HepG2 (cell line): ENCODE data around the gene CD7. TPM values are rescaled to one million over a fixed set of nuclear protein-coding genes. Genes with fewer than 3 reads are reported as not detected.

Source experiments
- ARNT ChIP-seq: fragments of 450-650 bp; IDR thresholded peaks from 2 replicates; pipeline ENCODE4 v1.6.1; 2017
- KDM4B ChIP-seq: sonication (generic); formaldehyde crosslinking; IDR thresholded peaks from 2 replicates; pipeline ENCODE4 v1.4.0; 2020; ENCODE audit warnings: missing genetic modification reagents
- KMT2B ChIP-seq: IDR thresholded peaks from 2 replicates; pipeline ENCODE4 v1.6.1; 2016; ENCODE audit warnings: missing genetic modification reagents, missing compliant biosample characterization
- MIER2 ChIP-seq: IDR thresholded peaks from 2 replicates; pipeline ENCODE4 v1.6.1; 2016; ENCODE audit warnings: missing biosample characterization, missing genetic modification reagents
- NR2F6 ChIP-seq, 2 experiments: IDR thresholded peaks; 2 replicates each; pipeline ENCODE4 v1.6.1; 2016; ENCODE audit warnings: antibody characterized with exemption in 1 of 2, mild to moderate bottlenecking in 1 of 2
- PHF8 ChIP-seq: sonication (generic); formaldehyde crosslinking; IDR thresholded peaks from 2 replicates; pipeline ENCODE4 v1.5.0; 2020; ENCODE audit warnings: missing genetic modification reagents
- POLR2AphosphoS5 ChIP-seq: IDR thresholded peaks from 2 replicates; pipeline ENCODE4 v1.6.1; 2012; ENCODE audit warnings: low read depth, low read length
- SAFB2 ChIP-seq: sonication (generic); formaldehyde crosslinking; IDR thresholded peaks from 2 replicates; pipeline ENCODE4 v1.5.1; 2020; ENCODE audit warnings: missing genetic modification reagents, low read depth, mild to moderate bottlenecking, borderline replicate concordance
- SALL1 ChIP-seq: sonication (generic); formaldehyde crosslinking; IDR thresholded peaks from 2 replicates; pipeline ENCODE4 v1.8.0; 2022; ENCODE audit warnings: mild to moderate bottlenecking, missing genetic modification reagents
- SRSF4 ChIP-seq: fragments of 200-400 bp; formaldehyde crosslinking; IDR thresholded peaks from one replicate; pipeline ENCODE4 v1.6.1; 2018; ENCODE audit warnings: mild to moderate bottlenecking, low read depth, low read length, moderate library complexity; ENCODE audit not compliant: poor library complexity, severe bottlenecking
- TBX2 ChIP-seq: sonication (generic); formaldehyde crosslinking; IDR thresholded peaks from 2 replicates; pipeline ENCODE4 v1.5.0; 2020; ENCODE audit warnings: missing genetic modification reagents, mild to moderate bottlenecking, borderline replicate concordance
- XRCC5 ChIP-seq: fragments of 200-400 bp; formaldehyde crosslinking; optimal IDR thresholded peaks from 2 replicates; pipeline ENCODE3; 2017; ENCODE audit warnings: mild to moderate bottlenecking, low read length
- ZNF331 ChIP-seq: sonication (generic); formaldehyde crosslinking; IDR thresholded peaks from 2 replicates; pipeline ENCODE4 v1.4.0; 2020; ENCODE audit warnings: missing genetic modification reagents
- polyA plus RNA-seq, 8 experiments: library from polyadenylated mRNA; depleted of rRNA in 3 of 8; stranded (reverse) in 7 of 8; unstranded in 1 of 8; fragments of >200 nt; fragmentation: Illumina TruSeq in 4 of 8; extraction: Trizol in 4 of 8; gene quantifications; 2 replicates each; pipeline versions ENCODE4 v1.2.1 to v1.2.3, GENCODE V29; 2011 to 2016; ENCODE audit warnings: low read depth in 4 of 8, missing spikeins in 1 of 8, mixed read lengths in 1 of 8; ENCODE audit not compliant: insufficient read depth in 1 of 8
- total RNA-seq, 5 experiments: library from RNA; depleted of rRNA; stranded (reverse); fragments of >200 nt; fragmentation: Illumina TruSeq; extraction: Trizol; gene quantifications; 2 replicates each; pipeline ENCODE4 v1.2.3, GENCODE V29; 2016; ENCODE audit warnings: low read depth in 1 of 5
- TF ChIP-seq, protein P1 (sequence below): sonication (generic); formaldehyde crosslinking; IDR thresholded peaks from 2 replicates; pipeline ENCODE4 v1.5.1; 2020; ENCODE audit warnings: mild to moderate bottlenecking, missing genetic modification reagents
- TF ChIP-seq, protein P2 (sequence below): sonication (generic); formaldehyde crosslinking; IDR thresholded peaks from 2 replicates; pipeline ENCODE4 v1.9.0; 2021; ENCODE audit warnings: missing genetic modification reagents, borderline replicate concordance
- TF ChIP-seq, protein P3 (sequence below): sonication (generic); formaldehyde crosslinking; IDR thresholded peaks from 2 replicates; pipeline ENCODE4 v1.5.1; 2020; ENCODE audit warnings: missing genetic modification reagents, mild to moderate bottlenecking, borderline replicate concordance
- TF ChIP-seq, protein P4 (sequence below): sonication (generic); formaldehyde crosslinking; IDR thresholded peaks from 2 replicates; pipeline ENCODE4 v1.5.0; 2020; ENCODE audit warnings: mild to moderate bottlenecking, missing genetic modification reagents, borderline replicate concordance

Gene CD7
- total and polyA plus RNA-seq, 2 of the 13 experiments (the other 11 are each of a cell fraction or from before 2014, with no cell fraction given) = 67.6 to 76.4 TPM

DNA sequence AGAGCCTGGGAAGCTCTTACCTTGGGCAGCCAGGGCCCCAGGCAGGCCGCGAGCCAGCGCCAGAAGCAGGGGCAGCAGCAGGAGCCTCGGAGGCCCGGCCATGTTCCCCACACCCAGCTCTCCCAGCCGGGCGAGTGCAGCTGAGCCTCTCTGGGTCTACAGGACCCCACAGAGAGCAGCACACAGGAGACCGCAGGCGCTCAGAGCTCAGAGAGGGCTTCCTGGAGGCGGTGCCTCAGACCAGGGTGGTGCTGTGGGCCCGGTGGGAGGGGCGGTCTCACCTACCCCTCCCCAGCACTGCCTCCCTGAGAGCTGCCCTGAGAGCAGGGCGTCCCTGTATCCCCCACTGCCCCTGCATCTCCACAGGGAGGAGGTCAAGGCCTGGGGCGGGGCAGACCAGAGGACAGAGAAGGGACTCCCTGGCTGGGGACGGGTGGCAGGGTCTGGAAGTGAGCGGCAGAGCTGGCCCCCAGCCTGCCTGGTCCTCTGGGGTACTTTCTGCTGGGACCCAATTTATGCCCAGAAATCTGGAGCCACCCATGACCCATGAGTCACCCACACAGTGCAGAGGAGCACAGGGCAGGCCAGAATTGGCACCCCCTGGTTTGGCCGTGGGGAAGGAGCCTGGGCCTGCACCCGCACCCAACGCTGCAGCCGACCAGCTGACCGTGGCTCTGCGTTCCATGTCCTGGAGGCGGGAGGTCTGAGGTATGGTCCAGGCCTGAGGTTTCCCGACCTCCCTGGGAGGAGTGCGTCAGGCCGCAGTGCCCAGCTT is at the start of gene CD7 (continued):
- TF ChIP-seq SAFB2 (peak; percentile 41; the same call in 1 of the 2 replicates), ZNF331 (CRISPR knock-in tag) (peak; percentile 51; the same call in 1 of the 2 replicates), SRSF4 (no peak), NR2F6 (IDR thresholded peaks at IDR 0.05) (peak; percentile 86), NR2F6 (CRISPR knock-in tag; IDR thresholded peaks at IDR 0.05) (peak; percentile 96), PHF8 (CRISPR knock-in tag) (peak; percentile 47; the same call in 1 of the 2 replicates), KDM4B (no peak), XRCC5 (peak; percentile 82), ARNT (no peak), MIER2 (CRISPR knock-in tag) (no peak), POLR2AphosphoS5 (peak; percentile 69), SALL1 (CRISPR knock-in tag) (peak; percentile 58), KMT2B (no peak), TBX2 (CRISPR knock-in tag) (peak; percentile 78; the same call in 1 of the 2 replicates)
- TF ChIP-seq, protein P1, sequence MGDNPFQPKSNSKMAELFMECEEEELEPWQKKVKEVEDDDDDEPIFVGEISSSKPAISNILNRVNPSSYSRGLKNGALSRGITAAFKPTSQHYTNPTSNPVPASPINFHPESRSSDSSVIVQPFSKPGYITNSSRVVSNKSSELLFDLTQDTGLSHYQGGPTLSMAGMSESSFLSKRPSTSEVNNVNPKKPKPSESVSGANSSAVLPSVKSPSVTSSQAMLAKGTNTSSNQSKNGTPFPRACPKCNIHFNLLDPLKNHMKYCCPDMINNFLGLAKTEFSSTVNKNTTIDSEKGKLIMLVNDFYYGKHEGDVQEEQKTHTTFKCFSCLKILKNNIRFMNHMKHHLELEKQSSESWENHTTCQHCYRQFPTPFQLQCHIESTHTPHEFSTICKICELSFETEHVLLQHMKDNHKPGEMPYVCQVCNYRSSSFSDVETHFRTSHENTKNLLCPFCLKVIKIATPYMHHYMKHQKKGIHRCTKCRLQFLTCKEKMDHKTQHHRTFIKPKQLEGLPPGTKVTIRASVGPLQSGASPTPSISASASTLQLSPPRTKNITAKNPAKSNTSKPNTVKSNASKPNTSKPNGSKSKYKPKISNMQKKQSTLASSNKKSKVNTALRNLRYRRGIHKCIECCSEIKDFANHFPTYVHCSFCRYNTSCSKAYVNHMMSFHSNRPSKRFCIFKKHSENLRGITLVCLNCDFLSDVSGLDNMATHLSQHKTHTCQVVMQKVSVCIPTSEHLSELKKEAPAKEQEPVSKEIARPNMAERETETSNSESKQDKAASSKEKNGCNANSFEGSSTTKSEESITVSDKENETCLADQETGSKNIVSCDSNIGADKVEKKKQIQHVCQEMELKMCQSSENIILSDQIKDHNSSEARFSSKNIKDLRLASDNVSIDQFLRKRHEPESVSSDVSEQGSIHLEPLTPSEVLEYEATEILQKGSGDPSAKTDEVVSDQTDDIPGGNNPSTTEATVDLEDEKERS = peak; percentile 85
- TF ChIP-seq, protein P2, sequence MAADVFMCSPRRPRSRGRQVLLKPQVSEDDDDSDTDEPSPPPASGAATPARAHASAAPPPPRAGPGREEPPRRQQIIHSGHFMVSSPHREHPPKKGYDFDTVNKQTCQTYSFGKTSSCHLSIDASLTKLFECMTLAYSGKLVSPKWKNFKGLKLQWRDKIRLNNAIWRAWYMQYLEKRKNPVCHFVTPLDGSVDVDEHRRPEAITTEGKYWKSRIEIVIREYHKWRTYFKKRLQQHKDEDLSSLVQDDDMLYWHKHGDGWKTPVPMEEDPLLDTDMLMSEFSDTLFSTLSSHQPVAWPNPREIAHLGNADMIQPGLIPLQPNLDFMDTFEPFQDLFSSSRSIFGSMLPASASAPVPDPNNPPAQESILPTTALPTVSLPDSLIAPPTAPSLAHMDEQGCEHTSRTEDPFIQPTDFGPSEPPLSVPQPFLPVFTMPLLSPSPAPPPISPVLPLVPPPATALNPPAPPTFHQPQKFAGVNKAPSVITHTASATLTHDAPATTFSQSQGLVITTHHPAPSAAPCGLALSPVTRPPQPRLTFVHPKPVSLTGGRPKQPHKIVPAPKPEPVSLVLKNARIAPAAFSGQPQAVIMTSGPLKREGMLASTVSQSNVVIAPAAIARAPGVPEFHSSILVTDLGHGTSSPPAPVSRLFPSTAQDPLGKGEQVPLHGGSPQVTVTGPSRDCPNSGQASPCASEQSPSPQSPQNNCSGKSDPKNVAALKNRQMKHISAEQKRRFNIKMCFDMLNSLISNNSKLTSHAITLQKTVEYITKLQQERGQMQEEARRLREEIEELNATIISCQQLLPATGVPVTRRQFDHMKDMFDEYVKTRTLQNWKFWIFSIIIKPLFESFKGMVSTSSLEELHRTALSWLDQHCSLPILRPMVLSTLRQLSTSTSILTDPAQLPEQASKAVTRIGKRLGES (CRISPR knock-in tag) = no peak
- TF ChIP-seq, protein P3, sequence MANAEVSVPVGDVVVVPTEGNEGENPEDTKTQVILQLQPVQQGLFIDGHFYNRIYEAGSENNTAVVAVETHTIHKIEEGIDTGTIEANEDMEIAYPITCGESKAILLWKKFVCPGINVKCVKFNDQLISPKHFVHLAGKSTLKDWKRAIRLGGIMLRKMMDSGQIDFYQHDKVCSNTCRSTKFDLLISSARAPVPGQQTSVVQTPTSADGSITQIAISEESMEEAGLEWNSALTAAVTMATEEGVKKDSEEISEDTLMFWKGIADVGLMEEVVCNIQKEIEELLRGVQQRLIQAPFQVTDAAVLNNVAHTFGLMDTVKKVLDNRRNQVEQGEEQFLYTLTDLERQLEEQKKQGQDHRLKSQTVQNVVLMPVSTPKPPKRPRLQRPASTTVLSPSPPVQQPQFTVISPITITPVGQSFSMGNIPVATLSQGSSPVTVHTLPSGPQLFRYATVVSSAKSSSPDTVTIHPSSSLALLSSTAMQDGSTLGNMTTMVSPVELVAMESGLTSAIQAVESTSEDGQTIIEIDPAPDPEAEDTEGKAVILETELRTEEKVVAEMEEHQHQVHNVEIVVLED (CRISPR knock-in tag) = peak; percentile 58
- TF ChIP-seq, protein P4, sequence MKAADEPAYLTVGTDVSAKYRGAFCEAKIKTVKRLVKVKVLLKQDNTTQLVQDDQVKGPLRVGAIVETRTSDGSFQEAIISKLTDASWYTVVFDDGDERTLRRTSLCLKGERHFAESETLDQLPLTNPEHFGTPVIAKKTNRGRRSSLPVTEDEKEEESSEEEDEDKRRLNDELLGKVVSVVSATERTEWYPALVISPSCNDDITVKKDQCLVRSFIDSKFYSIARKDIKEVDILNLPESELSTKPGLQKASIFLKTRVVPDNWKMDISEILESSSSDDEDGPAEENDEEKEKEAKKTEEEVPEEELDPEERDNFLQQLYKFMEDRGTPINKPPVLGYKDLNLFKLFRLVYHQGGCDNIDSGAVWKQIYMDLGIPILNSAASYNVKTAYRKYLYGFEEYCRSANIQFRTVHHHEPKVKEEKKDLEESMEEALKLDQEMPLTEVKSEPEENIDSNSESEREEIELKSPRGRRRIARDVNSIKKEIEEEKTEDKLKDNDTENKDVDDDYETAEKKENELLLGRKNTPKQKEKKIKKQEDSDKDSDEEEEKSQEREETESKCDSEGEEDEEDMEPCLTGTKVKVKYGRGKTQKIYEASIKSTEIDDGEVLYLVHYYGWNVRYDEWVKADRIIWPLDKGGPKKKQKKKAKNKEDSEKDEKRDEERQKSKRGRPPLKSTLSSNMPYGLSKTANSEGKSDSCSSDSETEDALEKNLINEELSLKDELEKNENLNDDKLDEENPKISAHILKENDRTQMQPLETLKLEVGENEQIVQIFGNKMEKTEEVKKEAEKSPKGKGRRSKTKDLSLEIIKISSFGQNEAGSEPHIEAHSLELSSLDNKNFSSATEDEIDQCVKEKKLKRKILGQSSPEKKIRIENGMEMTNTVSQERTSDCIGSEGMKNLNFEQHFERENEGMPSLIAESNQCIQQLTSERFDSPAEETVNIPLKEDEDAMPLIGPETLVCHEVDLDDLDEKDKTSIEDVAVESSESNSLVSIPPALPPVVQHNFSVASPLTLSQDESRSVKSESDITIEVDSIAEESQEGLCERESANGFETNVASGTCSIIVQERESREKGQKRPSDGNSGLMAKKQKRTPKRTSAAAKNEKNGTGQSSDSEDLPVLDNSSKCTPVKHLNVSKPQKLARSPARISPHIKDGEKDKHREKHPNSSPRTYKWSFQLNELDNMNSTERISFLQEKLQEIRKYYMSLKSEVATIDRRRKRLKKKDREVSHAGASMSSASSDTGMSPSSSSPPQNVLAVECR (CRISPR knock-in tag) = peak; percentile 60
